ENCODE results near the gene TBC1D10B. TPM values are rescaled to one million over a fixed set of nuclear protein-coding genes. Genes with fewer than 3 reads are reported as not detected.
A peak's percentile ranks its signal among the peaks of the same experiment; 100 is the strongest.
"Not testable (repeated sequence)": the region's sequence is repeated elsewhere in the genome, so short reads cannot be mapped to it uniquely, and the experiment has no call there.

The TBC1D10B gene
- total RNA-seq, 1 experiment from 2014 or later, result 36.0 TPM

DNA sequence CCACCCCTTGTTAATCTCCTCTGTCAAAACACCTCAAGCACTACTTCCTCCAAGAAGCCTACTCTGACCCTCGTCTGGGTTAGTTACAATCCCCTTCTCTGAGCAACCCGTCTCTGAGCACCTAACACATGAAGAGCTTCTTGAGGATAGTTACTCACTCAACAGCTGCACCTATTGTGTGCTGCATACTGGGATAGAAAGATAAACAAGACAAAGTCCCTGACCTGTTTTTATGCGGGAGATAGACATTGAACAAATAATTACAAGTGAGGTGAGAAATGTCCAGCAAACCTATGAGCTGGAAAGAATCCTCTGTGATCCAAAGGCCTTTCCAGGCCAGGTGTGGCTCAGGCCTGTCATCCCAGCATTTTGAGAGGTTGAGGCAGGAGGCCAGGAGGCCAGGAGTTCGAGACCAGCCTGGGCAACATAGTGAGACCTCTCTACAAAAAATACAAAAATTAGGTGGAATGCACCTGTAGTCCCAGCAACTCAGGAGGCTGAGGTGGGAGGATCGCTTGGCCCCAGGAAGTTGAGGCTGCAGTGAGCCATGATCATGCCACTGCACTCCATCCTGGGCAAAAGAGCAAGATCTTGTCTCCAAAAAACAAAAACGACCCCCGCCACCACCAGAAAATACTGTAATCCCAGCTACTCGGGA lies 31.6 kb upstream of the TBC1D10B start:
- DNase-seq, result peak in 1 of 2 experiments; percentile 49
- Histone ChIP-seq H3K27me3 (no peaks in the 10 kb centered on the region), H3K4me3 (no peak overlapping the region), H3K27ac (no peak overlapping the region), H3K36me3 (no peaks in the 10 kb centered on the region), H3K9me3 (replicated peaks) (no peaks in the 10 kb centered on the region), H3K4me1 (peaks cover 14% of the 10 kb centered on the region)

DNA sequence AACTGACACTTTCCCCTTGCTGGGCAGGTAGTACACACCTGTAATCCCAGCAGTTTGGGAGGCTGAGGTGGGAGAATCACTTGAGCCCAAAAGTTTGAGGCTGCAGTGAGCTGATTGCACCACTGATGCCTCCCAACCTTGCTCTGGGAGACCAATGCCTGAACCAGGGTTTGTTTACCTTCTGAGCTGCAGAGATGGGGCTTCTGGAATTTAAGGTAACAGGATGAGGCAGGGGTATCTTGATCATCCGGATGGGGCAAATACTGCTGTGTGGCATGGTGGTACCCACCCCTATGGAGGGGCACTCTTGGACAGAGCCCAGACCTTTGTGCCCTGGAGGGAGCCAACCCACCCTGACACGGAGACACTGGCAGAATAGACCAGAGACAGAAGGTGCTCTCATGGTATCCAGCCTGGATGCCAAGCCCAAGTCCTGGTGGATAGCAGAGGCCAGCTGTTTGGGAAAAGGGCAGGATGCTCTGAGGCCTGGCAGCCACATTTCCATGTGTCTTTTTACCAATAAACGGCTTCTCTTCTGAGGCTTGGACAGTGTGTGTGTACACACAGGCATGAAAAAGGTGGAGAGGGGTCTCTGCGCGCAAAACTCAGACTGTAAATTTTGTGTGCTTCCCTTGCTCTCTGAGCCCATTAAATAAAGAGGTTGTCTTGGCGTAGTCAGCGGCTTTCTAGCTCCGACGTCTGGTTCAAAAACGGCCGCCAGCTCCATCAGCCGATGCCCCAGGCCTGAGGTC lies 29.3 kb upstream of the TBC1D10B start:
- peaks cover 11% of the 10 kb centered on the region for H3K4me1 ChIP-seq
- peak overlapping the region; percentile 63 for H3K4me3 ChIP-seq
- no peaks in the 10 kb centered on the region for H3K36me3 ChIP-seq
- DNase-seq, result peak in 1 of 2 experiments; percentile 20
- no peaks in the 10 kb centered on the region for H3K27me3 ChIP-seq
- H3K9me3 ChIP-seq (replicated peaks), result no peaks in the 10 kb centered on the region
- peak overlapping the region; percentile 93 for H3K27ac ChIP-seq

DNA sequence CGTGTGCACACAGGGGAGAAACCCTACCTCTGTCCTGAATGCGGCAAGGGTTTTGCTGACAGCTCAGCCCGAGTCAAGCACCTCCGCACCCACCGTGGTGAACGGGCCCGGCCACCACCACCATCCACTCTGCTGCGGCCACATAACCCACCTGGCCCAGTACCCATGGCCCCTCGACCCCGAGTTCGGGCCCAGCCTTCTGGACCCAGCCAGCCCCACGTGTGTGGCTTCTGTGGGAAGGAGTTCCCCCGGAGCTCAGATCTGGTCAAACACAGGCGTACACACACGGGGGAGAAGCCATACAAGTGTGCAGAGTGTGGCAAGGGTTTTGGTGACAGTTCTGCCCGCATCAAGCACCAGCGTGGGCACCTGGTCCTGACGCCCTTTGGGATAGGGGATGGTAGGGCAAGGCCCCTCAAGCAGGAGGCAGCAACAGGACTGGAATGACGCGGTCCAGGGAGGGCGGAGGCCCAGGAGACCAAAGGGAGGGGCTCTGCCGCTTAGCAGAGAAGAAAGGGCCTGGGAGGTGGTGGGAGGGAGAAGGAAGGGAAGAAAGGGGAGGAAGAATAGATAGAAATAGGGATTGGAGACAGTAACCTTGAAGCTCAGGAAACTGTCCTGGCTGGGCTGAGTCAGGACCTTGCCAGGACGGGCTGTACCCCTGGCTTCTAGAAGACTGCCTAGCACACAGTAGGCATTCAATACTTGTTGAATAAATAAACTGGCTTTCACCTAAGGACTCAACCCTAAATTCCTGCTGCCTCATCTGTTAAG lies 28.6 kb upstream of the TBC1D10B start:
- no peak for DNase-seq
- no peaks in the 10 kb centered on the region for H3K9me3 ChIP-seq (replicated peaks)
- no peaks in the 10 kb centered on the region for H3K27me3 ChIP-seq
- no peaks in the 10 kb centered on the region for H3K36me3 ChIP-seq
- H3K4me3 ChIP-seq, result no peak overlapping the region
- no peak overlapping the region for H3K27ac ChIP-seq
- H3K4me1 ChIP-seq, result peaks cover 11% of the 10 kb centered on the region

DNA sequence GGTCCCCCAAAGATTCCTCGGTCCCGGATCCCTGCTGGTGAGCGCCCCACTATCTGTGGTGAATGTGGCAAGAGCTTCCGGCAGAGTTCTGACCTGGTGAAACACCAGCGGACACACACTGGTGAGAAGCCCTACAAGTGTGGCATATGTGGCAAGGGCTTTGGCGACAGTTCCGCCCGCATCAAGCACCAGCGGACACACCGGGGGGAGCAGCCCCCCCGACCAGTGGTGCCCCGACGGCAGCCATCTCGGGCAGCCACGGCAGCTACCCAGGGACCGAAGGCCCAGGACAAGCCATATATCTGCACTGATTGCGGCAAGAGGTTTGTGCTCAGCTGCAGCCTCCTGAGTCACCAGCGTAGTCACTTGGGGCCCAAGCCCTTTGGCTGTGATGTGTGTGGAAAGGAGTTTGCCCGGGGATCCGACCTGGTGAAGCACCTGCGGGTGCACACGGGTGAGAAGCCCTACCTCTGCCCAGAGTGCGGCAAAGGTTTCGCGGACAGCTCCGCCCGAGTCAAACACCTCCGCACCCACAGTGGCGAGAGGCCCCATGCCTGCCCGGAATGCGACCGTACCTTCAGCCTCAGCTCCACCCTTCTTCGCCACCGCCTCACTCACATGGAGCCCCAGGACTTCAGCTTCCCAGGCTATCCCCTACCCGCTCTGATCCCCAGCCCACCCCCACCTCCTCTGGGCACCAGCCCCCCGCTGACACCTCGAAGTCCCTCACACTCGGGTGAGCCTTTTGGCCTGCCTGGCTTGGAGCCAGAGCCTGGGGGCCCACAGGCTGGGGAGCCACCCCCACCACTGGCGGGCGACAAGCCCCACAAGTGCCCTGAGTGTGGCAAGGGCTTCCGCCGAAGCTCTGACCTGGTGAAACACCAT lies 27.7 kb upstream of the TBC1D10B start:
- H3K4me3 ChIP-seq, result no peak overlapping the region
- no peaks in the 10 kb centered on the region for H3K27me3 ChIP-seq
- no peaks in the 10 kb centered on the region for H3K9me3 ChIP-seq (replicated peaks)
- DNase-seq, result no peak
- H3K4me1 ChIP-seq, result peaks cover 11% of the 10 kb centered on the region
- H3K27ac ChIP-seq, result no peak overlapping the region
- no peaks in the 10 kb centered on the region for H3K36me3 ChIP-seq

DNA sequence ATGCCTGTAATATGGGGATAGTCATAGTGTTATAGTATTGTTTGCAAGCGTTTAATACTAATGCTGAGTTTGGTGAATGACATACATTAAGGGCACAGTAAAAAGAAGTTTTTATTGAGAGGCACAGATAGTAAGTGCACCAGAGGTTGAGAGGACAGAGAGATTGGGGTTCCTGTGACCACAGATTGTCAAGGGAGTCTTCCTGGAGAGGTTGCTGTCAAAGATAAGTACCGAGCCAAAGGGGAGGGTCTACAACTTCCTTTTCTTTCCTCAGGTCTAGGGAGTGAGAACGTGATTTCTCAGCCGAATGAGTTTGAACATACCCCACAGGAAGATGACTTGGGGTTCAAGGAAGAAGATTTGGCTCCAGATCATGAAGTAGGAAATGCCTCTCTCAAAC lies 26.8 kb upstream of the TBC1D10B start:
- H3K36me3 ChIP-seq, result no peaks in the 10 kb centered on the region
- no peak for DNase-seq
- H3K9me3 ChIP-seq (replicated peaks), result no peaks in the 10 kb centered on the region
- no peaks in the 10 kb centered on the region for H3K27me3 ChIP-seq
- H3K27ac ChIP-seq, result no peak overlapping the region
- H3K4me1 ChIP-seq, result peaks cover 11% of the 10 kb centered on the region
- H3K4me3 ChIP-seq, result no peak overlapping the region

DNA sequence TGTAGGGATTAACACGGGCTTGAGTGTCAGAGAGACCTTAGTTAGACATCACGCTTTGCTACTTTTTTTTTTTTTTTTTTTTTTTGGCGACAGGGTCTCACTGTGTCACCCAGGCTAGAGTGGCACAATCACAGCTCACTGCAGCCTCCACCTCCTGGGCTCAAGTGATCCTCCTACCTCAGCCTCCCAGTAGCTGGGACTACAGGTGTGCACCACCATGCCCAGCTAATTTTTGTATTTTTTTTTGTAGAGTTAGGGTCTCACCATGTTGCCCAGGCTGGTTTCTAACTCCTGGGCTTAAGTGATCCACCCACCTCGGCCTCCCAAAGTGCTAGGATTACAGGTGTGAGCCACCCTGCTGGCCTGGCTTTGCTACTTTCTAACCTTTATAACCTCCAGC lies 26.3 kb upstream of the TBC1D10B start:
- not testable (repeated sequence) for H3K4me3 ChIP-seq; DNase-seq; H3K27me3 ChIP-seq; H3K27ac ChIP-seq; H3K36me3 ChIP-seq; H3K9me3 ChIP-seq (replicated peaks); H3K4me1 ChIP-seq

DNA sequence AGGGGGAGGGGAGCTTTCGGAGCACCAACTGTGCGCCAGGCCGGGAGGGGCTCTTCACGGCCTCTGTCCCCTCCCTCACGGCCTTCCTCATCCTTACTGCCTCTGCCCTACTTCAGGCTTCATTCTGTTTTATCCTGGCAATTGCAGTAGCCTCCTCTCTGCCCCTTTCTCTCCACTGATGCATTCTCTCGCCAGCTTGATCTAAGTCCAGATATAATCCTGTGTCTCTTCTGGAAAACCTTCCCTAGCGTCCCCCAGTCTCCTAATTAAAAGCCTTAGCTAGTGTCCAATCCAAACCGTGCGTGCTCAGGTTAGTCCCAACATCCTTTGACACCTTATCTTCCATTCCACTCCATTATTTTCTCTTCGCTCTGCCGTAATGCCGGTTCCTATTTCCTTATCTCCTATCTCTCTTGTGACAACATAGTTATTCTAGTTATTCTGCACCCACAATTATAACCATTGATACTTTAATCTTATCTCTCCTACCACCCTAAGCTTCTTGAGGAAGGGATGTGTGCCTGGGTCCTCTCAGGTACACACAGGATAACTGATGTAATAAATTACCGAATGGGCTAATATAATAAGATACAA lies 25.8 kb upstream of the TBC1D10B start:
- H3K36me3 ChIP-seq, result no peaks in the 10 kb centered on the region
- peaks cover 4% of the 10 kb centered on the region for H3K4me1 ChIP-seq
- H3K9me3 ChIP-seq (replicated peaks), result no peaks in the 10 kb centered on the region
- DNase-seq, result no peak
- H3K27me3 ChIP-seq, result no peaks in the 10 kb centered on the region
- peak overlapping the region; percentile 78 for H3K4me3 ChIP-seq
- H3K27ac ChIP-seq, result no peak overlapping the region

DNA sequence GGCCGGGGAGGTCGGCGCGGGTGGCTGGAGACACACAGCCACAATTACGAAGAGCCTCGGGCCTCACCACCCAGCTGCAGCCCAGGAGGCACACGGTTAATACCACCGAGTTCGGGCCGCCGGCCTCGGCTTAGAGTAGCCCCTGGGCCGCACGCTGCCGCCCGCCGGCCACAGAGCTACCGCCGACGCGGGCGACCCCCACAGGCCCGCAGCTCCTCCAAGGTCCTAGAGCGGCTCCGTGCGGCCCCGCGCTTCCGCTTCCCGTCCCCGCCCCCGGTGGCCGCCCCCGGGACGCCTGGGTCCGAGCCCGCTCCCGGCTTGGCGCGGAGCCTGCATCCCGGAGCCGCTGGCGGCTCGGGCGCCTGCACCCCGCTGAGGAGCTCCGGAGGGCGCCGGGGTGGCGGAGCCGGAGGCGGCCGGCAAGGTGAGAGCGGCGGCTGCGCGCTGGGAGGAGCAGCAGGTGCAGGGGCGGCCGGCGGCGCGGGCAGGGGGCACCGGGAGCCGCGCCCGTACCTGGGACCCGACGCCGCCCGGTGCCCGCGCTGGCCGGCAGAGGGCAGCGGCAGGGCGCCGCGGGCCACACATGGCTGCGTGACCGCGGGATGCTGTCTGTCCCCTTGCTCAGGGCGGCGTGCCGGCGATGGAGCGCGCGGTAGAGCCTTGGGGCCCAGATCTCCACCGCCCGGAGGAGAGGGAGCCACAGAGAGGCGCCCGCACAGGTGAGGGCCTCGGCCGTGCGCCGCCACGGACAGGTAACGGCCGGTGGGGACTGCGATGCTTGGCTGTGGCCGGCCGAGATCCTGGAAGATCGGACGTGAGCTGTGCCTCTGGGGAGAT lies 25.1 kb upstream of the TBC1D10B start, which contains the start of gene ZNF48:
TSS of gene ZNF48 (plus strand) at position 266 of the 837 bp plus-strand sequence. CDS start at position 641, 375 bp downstream.
- H3K4me3 ChIP-seq, result peak within 1 kb of the TSS; percentile 78
- peaks cover 4% of the 10 kb centered on the region for H3K4me1 ChIP-seq
- peak; percentile 91 to 95 for DNase-seq
- no peaks in the 10 kb centered on the region for H3K9me3 ChIP-seq (replicated peaks)
- peak within 1 kb of the TSS; percentile 64 for H3K27ac ChIP-seq
- no peaks in the 10 kb centered on the region for H3K36me3 ChIP-seq
- H3K27me3 ChIP-seq, result no peaks in the 10 kb centered on the region

DNA sequence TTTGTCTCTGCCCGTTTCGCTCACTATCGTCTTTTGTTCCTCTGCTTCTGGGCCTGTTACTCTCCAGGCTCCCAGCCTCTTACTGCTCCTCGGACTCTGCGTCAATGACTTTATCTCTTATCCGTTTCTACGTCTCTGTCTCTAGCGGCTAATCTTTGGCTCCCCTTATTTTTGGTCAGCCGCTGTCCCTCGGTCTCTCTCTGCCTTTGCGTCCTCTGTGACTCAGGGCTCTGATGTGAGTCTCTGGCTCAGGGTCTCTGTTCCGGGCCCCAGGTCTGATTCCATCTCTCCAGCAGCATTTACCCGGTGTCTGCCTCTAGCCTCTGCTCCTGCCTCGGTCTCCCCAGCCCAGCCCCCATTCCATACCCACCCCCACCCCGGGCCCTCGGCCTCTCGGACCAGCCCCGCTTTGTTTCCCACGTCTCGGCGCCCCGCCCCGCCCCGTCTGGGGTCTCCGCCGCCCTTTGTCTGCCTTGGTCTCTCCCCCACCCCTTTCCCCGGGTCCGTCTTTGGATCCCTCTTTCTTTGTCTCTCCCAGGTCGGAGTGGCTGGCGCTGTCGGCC lies 24.4 kb upstream of the TBC1D10B start:
- H3K36me3 ChIP-seq, result no peaks in the 10 kb centered on the region
- no peaks in the 10 kb centered on the region for H3K27me3 ChIP-seq
- peak overlapping the region; percentile 78 for H3K4me3 ChIP-seq
- peak; percentile 29 to 50 for DNase-seq
- H3K9me3 ChIP-seq (replicated peaks), result no peaks in the 10 kb centered on the region
- peak overlapping the region; percentile 64 for H3K27ac ChIP-seq
- peaks cover 4% of the 10 kb centered on the region for H3K4me1 ChIP-seq

DNA sequence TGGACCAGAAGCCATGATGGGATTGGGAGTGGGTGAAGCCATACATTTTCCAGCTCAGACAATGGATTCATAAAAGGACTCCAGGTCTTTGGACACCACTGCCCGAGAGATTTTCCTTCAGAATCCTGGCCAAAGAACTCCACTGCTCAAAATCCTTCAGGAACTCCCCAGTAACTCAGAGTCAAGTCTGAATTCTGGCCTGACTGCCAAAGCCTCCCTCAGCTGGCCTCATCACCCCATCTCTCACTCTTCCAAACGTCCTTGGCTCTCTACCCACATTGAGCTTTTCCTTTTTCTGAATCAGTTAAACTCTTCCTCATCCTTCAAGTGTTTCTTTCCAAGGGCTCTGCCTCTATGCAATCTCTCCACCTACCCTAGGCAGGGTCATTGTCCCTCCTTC lies 13.2 kb upstream of the TBC1D10B start:
- Histone ChIP-seq H3K27me3 (no peaks in the 10 kb centered on the region), H3K4me3 (no peak overlapping the region), H3K9me3 (replicated peaks) (no peaks in the 10 kb centered on the region), H3K36me3 (no peaks in the 10 kb centered on the region), H3K4me1 (no peaks in the 10 kb centered on the region), H3K27ac (no peak overlapping the region)
- no peak for DNase-seq

DNA sequence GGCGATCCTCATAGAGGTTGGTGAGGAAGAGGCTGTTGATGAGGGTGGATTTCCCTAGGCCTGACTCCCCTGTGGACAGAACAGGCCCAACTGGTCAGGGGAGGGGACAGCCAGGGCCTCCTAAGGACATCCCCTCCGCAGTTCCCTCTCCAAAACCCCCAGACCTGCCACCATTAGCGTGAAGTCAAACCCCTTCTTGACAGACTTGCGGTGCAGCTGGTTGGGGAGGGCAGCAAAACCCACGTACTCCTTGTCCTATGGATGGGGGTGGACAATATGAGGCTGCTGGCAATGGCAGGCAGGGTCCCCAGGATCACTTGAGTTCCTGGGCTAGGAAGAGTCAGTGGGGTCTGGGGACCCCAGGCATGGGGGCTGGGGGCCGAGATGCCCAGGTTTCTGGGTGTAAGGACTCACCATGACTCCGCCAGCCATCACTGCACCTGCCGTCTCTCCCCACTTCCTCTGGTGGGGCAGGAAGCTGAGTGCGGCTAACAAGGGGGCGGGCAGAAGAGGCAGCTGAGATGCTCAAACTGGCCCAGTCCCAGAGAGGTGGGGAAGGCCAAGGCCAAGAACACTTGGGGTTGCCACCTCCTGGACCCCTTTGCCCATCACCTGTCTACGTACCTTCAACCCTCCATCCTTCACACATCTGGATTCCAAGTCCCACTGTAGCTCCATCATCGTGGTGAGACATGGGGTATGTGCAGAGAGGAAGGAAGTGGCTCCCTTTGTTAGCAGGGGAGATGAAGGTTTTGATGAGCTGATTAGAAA lies 12.0 kb upstream of the TBC1D10B start, which contains the start of gene SEPTIN1:
TSS of gene SEPTIN1 (minus strand) at position 451 of the 771 bp plus-strand sequence. CDS start at position 432, 19 bp downstream.
- DNase-seq, result no peak
- Histone ChIP-seq H3K4me3 (no peak within 1 kb of the TSS), H3K4me1 (peaks cover under 1% of the 10 kb centered on the region; the same call in 1 of the 2 replicates), H3K27me3 (no peaks in the 10 kb centered on the region), H3K9me3 (replicated peaks) (no peaks in the 10 kb centered on the region), H3K27ac (no peak within 1 kb of the TSS), H3K36me3 (no peaks in the 10 kb centered on the region)

DNA sequence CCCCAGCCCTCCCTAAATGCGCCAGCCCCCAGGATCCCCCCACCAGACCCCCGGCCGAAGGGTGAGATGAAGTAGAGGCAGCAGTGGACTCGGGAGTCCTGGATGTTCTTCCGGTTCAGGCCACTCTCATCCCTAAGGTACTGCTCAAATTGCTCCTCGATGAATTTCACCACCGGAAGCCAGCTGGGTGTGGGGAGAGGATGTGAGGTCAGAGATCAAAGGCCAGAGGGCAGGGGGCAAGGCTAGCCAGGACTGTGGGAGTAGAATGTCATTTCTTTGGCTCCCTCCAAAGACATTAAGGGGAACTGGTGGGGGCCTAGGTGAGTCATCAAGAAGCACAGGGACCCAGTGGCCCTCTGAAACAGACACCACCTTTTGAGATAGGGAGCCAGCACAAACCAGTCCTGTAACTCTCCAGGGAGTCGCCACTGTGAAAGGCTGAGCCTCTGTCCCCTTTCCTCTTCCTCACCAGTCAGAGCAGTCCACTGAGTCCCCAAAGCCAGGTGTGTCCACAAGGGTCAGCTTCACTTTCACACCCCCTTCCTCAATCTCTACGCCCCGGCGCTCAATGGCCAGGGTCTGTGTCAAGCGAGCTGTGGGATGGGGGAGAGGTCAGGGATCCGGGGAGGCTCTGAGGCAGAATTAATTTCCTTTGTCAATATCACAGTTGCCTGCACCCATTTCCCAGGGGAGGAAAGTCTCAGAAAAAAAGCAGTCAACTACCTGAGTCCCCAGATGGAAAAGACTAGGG lies 11.2 kb upstream of the TBC1D10B start:
- no peaks in the 10 kb centered on the region for H3K9me3 ChIP-seq (replicated peaks)
- no peaks in the 10 kb centered on the region for H3K27me3 ChIP-seq
- H3K36me3 ChIP-seq, result no peaks in the 10 kb centered on the region
- DNase-seq, result no peak
- peaks cover 9% of the 10 kb centered on the region for H3K4me1 ChIP-seq
- no peak overlapping the region for H3K27ac ChIP-seq
- H3K4me3 ChIP-seq, result no peak overlapping the region
